GM21576 (cell line): ENCODE results near the gene PSMB7.

Experiments used
- ATAC-seq: cut with Tn5 transposase; IDR thresholded peaks from one replicate; pipeline ENCODE4 v1.9.1; 2021; ENCODE audit warnings: mild to moderate bottlenecking, moderate library complexity; ENCODE audit not compliant: unreplicated experiment

Gene PSMB7

DNA sequence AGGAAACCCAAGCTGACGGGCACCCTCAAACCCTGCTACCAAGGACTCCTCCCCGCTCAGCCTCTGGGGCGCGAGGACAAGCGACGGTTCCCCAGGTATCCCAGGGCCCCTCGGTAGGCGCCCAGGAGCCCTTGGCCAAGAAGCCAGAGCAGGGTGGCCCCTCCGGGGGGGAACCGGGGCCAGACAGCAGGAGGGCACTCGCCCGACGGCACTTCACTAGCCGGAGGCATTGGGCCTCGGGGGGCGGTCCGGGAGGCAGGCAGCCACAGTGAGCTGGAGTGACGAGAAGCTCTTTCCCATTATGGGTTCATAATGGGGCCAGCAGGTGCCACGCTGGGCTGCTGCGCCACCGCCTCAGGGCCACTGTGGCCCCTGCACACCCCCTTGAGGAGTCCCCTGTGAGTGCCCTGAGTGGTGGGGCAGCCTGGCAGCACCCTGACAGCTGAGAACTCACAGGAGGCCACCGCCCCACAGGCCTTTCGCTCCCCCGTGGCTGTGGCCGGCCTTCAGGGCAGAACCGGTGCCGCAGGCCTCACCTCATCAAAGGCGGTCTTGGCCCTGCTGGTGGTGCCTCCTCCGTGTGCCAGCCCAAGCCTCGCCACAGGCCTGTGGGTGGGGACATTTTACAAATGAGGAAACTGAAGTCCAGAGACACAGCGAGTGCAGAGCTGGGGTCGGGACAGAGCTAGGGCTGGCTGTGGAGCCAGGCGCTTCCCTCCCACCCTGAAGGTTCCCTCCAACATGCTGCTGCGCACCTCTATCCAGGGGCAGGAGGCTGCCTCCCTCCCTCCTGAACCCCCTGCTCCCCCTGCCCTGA, 68.7 kb downstream of the PSMB7 start:
- ATAC-seq: no peak

DNA sequence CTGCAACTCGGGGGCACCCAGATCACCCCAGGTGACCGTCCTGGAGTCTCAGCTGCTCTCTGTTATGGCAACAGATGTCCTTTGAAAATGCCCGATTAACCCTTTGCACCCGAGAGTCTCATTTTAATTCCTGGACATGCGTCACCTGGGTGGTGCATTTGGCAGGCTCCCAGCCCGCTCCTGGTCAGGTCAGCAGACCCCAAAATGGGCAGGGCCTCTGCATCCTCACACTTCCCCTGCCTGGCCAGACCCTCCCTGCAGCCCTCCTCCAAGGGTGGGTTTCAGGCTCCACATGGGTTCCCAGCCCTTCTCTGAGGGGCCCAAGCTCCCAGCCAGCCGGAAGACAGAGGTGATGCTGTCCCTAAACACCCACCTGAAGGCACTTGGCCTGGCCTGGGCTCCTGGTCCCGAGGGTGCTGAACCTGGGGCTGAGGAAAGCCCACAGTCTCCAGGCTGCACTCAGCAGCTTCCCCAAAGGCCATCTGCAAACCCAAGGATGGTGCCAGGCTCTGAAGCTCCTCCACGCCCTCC, 69.4 kb downstream of the PSMB7 start:
- ATAC-seq: no peak

DNA sequence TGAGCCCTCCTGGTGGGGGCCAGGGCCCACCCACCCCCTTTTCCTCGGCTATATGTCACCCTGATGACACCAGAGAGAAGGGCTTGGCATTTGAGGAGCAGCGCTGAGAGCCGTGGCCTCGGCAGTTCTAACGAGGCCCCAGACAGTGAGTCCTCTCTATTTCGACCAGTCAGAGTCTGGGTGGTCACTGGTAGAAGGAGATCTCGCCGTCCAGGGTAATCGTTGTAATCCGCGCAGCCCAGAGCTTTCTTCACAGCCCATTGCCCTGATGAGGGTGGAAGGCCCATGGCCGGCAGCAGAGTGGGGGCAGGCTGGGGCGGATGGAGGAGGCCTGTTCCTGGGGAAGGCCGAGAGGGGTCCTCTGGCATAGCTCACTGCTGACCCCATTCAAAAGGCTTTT, 70.2 kb downstream of the PSMB7 start:
- ATAC-seq: no peak

DNA sequence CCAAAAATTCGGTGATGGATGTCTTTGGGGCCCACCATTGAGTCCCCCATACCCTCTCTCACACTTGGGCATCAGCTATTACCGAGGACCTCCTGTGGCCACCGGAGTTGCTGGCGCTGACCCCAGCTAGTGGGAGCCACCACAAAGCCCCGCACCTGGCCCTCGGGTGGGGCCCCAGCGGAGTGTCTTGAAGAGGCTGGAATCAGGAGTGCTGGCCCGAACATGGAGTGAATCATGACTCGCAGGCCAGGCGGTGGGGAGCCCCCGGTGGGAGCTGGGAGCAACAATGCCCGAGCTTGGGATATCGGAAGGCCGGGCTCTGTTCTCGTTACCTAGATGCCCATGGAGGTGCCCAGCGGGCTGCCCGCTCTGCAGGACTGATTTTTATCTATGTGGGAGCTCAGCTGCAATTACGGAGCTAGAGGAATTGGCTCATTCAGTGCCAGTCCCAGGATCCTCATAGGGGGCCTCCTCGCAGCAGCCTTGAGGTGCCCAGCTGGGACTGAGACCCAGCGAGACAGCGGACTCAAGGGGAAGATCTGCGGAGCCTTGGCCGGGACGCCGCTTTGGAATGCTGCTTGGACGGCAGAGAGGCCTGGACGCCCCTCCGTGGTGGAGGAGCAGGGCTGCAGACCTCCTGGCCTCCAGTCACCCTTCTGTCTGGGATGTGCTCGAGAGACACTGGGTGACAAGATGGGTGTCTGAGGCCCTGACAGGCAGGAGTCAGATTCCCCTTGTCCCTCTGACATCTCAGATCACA, 70.8 kb downstream of the PSMB7 start:
- no peak for ATAC-seq

DNA sequence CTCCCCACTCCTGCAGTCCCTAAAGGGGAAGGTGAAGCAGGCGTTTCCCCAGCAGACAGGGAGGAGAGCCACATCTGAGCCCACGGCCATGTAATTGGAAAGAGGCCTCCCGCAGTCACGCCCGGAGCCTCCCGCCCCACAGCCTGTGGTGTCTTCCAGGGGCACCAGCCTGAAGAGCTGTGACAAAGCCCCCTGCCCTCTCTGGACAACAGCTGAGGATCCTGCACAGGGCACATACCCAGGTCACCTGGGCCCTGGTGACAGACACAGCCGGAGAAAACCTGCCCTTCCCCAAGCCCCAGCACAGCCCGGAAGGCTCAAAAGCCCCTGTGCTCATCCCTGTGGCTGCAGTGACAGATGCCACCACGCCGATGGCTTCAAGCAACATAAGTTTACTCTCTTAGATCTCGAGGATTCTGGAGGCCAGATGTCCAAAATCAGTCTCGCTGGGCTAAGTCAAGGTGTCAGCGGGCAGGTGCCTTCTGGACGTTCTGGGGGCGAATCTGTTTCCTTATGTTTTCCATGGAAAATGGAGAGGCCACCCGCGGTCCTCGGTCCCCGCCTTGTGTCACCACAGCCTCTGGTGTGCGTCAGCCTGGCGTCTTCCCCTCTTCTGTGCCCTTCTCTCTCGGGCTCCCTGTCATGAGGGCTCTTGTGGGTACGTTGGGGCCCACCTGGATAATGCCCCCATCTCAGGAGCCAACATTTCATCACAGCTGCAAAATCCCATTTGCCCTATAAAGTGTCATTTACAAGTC, 71.5 kb downstream of the PSMB7 start:
- no peak for ATAC-seq

DNA sequence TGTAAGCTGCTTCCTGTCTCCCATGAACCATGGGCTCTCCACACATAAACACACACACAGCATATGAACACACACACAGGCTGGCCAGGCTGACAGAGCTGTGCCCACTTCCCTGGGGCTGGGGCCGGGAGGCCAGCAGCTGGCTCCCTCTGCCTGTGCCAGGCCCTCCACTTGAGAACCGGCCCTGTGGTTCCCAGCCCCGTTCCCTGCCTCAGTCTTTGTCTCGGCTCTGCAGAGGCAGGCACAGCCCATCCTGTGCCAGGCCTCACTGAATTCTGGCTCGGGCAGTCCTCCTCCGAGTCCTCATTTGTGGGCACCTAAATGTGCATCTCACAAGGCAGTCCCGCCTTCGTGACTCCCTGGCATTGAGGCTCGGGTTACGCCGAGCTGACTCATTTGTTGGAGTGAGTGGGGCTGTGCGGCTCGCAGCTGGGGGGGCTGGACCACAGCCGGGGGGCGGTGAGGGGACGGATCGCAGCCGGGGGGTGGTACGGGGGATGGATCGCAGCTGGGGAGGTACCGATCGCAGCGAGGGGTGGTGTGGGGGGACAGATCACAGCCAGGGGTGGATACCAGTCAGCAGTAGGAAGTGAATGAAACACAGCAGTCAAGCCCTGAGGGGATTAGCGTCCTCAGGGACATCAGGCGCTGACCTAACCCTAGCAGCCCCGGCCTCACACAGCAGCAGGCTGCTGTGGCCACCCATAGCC, 72.3 kb downstream of the PSMB7 start:
- no peak for ATAC-seq

DNA sequence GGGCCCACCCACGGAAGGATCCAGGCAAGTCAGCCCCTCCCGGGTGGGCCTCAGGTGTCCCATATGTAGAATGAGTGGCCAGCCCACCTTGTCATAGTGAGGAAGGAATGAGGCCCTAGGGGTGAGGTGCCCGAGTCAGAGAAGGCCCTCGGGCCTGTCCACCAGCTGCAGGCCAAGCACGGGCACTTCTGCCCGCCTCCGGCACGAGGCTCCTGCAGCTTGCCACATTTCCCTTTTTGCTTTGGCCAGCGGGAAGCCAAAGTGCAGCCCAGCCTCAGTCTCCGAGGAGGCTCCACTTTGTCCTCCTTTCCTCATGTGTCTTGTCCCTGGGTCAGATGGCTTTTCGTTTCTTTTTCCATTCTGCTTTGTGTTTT, 72.9 kb downstream of the PSMB7 start:
- no peak for ATAC-seq

DNA sequence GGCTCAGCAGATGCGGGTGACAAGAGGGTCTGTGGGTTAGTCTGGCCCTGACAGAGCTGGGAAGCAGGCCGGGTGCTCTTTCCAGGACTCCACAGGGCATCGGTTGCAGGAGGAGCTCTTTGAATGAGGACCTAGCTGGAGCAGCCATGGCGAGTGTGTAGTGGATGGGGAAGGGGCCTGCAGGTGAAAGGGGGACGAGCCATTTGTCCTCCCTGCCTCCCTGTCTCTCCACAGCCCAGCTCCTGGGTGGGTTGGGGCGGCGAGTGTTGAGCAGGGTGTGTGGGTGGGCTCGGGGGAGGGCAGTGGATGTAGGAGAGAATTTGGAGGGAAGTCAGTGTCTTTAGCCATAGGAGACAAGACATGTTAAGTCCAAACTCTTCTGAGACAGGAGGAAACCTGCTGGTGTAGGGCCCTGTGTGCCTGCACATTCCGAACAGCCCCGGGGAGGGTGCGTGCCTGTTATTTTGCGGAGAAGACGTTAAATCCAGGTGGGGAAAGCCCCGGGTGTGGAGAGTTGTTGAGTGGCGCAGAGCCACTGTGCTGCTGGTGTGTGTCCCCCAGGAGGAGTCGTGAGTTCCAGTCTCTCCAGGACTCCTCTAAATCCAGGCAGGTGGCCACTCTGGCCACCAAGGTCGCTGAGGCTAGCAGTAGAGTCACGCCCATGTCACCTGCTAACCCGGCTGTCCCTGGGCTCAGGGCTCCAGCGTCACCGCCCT, 73.6 kb downstream of the PSMB7 start:
- ATAC-seq: no peak

DNA sequence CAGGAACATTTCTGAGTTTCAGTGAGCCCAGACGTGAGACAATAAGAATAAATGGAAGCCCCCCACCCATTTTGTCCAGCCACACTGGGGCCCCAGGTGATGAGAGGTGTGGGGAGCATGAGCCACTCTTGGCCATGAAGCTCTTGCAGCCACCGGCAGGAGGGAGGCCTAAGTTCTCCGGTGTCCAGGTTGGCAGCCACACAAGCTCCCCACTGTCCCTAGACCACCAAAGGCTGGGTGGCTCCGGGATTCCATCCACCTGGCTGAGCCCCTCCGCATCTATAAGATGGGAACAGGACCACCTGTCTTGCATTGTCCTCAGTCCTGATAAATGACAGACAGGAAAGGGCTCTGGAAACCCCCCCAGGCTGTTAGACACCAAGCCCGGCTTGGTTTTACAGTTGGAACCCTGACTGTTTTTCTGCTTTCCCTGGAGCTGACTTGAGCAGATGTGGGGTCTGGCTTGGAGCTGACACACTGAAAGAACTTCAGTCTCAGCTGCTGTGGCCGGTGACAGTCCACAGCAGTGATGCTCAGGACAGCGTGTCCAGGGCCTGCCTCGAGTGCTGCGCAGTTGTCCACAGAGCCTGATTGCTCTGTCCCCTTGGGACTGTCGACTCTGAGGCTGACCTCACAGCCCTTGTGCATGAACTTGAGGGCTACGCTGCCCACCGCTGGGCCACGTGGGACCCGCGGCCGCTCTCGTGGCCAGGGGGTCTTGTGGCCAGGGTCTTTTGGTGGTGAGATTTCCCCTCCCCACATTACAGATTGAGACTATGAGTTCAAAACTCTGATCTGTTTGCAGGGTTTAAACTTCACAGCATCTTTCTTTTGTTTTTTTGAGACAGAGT, 74.8 kb downstream of the PSMB7 start:
- no peak for ATAC-seq

DNA sequence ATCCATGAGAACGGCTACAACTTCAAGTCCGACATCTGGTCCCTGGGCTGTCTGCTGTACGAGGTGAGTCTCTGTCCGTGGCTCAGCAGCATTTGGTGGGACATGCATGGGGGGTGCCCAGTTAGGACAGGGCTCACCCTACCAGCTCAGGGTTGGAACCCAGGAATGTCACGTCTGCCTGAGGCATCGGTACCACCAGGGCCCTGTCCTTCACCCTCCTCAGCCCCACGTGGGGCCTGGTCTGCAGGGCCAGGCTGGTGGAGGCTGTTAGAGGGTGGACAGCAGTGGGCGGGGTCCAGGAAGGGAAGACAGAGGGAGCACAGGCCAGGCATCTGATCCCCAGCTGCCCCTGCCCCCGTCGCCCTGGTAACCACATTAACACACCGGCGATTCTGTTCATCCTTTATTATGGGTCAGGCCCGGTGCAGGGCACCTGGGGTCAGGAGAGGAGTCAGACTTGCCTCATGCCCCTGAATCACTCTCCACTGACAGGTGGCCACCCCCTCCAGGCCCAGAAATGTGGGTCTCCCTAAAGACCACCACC, 75.6 kb downstream of the PSMB7 start:
- no peak for ATAC-seq

DNA sequence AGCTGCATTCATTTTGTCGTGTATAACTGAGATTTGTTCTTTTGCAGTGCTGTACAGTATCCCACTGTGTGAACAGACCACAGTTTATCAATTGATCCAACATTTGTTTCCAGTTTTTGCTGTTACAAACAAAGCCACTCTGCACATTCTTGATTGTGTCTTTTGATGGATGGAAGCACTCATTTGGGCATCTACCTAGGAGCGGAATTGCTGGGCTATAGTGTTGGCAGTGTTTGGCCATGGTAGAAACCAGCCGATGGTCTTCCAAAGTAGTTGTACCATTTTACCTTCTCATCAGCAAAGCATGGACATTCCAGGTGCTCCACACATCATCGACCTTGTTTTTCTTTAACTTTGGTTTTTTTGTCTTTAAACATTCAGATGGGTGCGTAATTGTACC, 77.7 kb downstream of the PSMB7 start:
- ATAC-seq: no peak

DNA sequence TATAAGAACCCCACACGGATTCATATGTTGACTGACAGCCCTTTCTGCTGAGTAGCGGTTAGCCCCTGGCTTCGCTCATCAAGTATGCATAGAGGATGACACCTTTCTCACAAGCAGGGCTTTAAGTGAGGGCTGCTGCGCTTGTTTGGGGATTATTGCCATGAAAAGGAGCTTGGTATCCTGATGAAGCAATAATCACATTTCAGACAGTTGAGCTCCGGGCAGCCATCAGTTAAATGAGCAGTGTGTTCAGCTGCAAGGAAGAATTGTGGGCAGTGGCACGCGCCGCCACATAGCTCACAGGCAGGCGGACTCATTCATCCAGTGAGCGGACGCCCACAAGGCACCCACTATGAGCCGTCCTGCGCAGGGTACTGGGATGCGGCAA, 79.9 kb downstream of the PSMB7 start:
- no peak for ATAC-seq

DNA sequence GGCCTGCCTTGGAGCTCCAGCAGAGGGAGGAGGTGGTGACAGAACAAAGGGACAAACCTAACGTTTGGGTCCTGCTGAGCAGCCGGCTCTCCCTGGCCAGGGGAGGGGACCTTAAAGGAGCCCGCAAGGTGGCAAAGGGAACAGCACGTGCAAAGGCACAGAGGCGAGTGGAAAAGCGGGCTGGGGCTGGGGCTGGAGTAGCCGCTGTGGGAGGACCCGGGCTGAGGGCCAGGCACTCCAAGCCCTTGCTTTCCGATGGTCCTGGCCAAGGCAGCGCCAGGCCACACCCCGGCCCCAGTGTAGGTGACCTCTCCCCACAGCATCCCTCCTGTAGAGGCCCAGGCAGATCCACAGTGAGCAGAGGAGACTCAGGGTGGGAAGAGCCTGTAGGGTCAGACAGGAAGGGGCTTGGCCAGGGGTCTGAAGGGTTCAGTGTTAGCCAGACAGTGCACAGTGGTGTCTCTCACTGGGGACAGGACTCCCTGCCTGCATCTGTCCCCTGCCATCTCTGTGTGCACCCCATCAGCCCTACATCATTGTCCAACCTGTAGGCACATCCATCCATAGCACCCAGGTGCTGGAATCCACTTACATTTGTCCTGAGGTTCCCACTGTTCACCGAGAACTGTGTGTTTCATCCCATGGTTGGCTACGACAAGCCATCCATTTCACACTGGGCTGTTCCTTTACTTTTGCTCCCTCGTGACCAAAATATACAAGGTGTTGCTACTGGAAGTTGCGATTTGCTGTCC, 80.5 kb downstream of the PSMB7 start:
- no peak for ATAC-seq

DNA sequence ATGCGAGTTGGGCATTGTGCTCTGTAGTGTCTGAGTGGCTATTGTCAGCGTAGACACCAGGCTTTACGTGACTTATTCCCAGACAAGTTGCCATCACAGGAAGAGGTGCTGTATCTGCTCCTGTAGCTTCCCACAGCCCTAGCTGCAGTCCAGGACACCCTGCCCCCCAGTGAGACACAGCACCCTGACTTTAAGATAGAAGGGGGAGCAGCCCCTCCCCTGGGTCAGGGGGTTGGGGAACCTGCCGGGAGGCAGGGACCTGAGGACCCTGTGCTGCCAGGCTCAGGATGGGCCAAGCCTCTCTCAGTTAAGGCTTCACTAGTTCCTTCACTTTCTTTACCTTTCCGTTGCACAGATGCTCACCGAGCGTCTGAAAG, 82.1 kb downstream of the PSMB7 start:
- no peak for ATAC-seq

DNA sequence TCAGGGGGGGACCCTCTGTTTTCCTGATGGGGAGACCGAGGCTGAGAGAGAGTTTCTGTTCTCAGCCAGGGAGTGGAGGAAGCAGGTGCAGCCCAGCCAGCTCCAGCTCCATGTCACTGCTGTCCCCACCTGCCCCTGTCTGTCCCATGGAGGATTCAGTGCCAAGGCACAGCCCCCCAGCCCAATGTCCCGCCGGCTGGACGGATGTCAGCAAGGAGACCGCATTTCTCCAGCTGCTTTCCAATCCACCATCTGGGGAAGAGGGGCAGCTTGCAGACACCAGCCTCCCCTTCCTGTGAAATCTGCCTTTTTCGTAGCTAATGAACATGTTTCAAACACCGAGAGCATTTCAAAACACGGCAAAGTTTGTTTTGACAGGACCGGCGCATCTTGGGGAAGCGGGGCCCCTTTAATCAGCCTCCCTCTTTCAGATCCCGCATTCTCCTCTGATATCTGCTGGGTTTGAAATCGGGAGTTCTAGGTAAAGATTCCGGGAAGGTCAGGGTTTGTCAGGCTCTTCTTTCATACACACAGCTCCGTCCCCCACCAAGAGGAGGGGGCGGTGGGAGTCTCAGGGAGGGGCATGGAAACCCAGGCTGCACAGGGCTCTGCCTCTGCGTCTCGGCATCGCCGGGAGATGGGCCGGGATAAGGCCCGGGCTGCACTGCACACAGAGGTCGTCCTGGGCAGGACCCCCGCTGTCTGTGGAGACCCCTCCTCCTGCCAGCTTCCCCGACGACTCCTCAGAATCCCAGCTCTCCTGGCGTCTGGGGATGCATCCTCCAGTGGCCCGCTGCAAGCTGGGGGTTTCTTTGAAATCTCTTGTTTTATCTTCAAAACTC, 82.7 kb downstream of the PSMB7 start:
- ATAC-seq: no peak

DNA sequence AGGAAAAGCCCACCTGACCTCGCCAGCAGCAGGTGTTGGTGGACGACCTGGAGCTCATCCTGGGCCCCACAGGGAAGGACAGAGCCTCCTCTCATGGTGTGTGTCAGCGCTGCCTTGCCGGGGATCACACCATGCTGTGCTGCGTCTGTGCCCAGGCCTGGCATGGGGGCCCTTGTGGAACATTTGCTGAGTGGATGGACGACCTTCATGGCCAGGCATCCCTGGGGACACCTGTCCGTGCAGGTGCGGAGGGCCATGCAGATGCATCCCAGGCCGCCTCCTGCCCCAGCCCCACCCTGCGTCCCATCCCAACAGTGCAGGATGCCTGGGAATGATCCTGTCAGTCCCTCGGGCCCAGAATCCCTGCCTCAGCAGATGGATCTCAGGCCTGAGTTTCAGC, 83.7 kb downstream of the PSMB7 start:
- no peak for ATAC-seq

DNA sequence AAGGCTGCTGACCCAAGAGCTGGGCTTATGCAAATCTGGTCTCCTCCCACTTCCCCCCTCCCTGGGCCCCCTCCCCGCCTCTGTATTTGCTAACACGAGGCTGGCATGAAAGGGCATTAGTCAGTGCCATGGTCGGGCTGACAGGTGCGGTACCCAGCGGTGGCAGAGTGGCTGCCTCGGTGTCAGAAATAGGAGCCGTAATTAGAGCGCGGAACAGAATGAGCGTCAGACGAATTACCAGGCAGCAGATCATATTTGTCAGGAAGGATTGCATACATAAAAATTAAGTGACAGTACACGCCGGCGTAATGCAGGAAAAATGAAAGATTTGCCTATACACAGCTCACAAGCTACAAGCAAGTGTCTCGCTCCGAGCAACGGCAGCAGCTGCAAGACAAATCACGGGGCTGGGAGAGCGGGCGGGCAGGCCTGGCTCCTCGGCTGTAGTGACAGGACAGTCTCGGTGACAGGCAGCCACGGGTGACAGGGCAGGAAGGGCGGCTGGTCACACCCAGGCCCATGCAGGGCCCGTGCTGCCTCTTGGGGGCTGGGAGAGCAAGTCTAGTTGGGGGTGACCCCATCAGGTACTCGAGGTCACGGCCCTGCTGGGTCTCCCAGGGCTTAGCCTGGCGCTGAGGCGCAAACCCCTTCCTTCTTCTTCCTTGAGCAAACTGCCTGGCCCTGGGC, 85.1 kb downstream of the PSMB7 start:
- ATAC-seq: no peak
